ENCODE data around the gene CASTOR1. TPM values are rescaled to one million over a fixed set of nuclear protein-coding genes. Genes with fewer than 3 reads are reported as not detected.

CASTOR1 gene
- total and polyA plus RNA-seq, 2 donors (not counting 3 experiments of a cell fraction or from before 2014, with no cell fraction given): 8.1 to 26.8 TPM

DNA sequence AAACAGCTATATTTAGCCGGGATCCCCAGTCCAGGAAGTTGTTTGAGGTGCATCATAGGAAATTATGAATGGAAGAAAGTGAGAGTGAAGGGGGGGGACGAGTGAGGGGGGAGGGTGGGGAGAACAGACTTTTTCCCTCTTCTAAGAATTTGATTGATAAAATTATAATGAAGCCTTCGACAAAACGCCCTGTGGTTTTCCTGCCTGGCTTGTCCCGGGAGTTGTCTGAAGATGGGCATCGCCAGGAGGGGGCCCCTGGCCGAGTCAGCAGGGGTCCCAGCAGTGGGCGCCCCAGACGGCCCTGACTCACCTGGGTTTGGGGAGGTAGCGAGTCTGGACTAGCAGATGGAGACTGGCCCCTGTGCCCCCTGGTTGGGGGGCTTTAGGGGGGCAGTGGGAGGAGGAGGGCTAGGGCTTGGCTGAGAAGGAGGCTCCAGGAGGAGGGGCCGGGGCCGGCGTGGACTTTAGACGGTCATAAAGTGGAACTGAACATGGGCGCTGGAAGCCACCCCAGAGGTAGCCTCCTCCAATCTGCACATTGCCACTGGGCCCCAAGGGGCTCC is 42.4 kb downstream of the CASTOR1 start:
- no peak overlapping the region for H3K9ac ChIP-seq (replicated peaks; ENCODE audit: extremely low read depth, insufficient read depth, low read length)
- H4K20me1 ChIP-seq (replicated peaks; ENCODE audit: control insufficient read depth, extremely low read depth, insufficient read depth, low read length): no peaks in the 10 kb centered on the region
- peaks cover 22 to 25% of the 10 kb centered on the region in 2 experiments for H3K27me3 ChIP-seq (ENCODE audit: control insufficient read depth in 2 of 2, insufficient read depth in 2 of 2, low read length in 2 of 2)
- peak overlapping the region; percentile 87 for H2AFZ ChIP-seq (ENCODE audit: low read depth, low read length)
- H3K79me2 ChIP-seq (ENCODE audit: control insufficient read depth, insufficient read depth, low read length): no peaks in the 10 kb centered on the region
- no peaks in the 10 kb centered on the region for H3K36me3 ChIP-seq (ENCODE audit: control insufficient read depth in 2 of 2, extremely low read depth in 1 of 2, insufficient read depth in 2 of 2, low read length in 2 of 2)
- peaks cover 11% of the 10 kb centered on the region for H3K4me1 ChIP-seq (ENCODE audit: control insufficient read depth, extremely low read depth, insufficient read depth, low read length)
- H3K9me1 ChIP-seq (replicated peaks; ENCODE audit: control insufficient read depth, extremely low read depth, insufficient read depth, low read length): no peaks in the 10 kb centered on the region
- intact Hi-C loops (cut with micrococcal nuclease) (no loop called here), dilution Hi-C loops (cut with MboI; ENCODE audit: extremely low pct_ligation_motif_present, low sequenced_read_pairs) (no loop called here)
- DNase-seq (ENCODE audit: low read depth, low spot score): no peak
- peak overlapping the region; percentile 81 for H3K4me2 ChIP-seq (ENCODE audit: insufficient read depth, low read length)
- H3K27ac ChIP-seq (ENCODE audit: insufficient read depth, low read depth, low read length): no peak overlapping the region
- BruUV-seq (replicated peaks): no TSS peak
- POLR2A ChIA-PET: no interaction called here
- H3K9me3 ChIP-seq (replicated peaks; ENCODE audit: control insufficient read depth, insufficient read depth, low read length): no peaks in the 10 kb centered on the region
- TF ChIP-seq EZH2 (IDR thresholded peaks at IDR 0.05; ENCODE audit: borderline replicate concordance, low read depth, low read length, severe bottlenecking): no peak
- TF ChIP-seq MYC (IDR thresholded peaks at IDR 0.05; ENCODE audit: low read depth, low read length): no peak
- TF ChIP-seq POLR2AphosphoS5 (IDR thresholded peaks at IDR 0.05; ENCODE audit: insufficient read depth, low read depth, low read length): no peak
- TF ChIP-seq, protein P1, sequence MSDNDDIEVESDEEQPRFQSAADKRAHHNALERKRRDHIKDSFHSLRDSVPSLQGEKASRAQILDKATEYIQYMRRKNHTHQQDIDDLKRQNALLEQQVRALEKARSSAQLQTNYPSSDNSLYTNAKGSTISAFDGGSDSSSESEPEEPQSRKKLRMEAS (IDR thresholded peaks at IDR 0.05; ENCODE audit: insufficient read depth, insufficient read length): no peak
- TF ChIP-seq, protein P2, sequence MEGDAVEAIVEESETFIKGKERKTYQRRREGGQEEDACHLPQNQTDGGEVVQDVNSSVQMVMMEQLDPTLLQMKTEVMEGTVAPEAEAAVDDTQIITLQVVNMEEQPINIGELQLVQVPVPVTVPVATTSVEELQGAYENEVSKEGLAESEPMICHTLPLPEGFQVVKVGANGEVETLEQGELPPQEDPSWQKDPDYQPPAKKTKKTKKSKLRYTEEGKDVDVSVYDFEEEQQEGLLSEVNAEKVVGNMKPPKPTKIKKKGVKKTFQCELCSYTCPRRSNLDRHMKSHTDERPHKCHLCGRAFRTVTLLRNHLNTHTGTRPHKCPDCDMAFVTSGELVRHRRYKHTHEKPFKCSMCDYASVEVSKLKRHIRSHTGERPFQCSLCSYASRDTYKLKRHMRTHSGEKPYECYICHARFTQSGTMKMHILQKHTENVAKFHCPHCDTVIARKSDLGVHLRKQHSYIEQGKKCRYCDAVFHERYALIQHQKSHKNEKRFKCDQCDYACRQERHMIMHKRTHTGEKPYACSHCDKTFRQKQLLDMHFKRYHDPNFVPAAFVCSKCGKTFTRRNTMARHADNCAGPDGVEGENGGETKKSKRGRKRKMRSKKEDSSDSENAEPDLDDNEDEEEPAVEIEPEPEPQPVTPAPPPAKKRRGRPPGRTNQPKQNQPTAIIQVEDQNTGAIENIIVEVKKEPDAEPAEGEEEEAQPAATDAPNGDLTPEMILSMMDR (IDR thresholded peaks at IDR 0.05; ENCODE audit: extremely low read depth in 1 of 2, insufficient read depth in 1 of 2, low read depth in 1 of 2, low read length in 2 of 2): no peak
- TF ChIP-seq POLR2A (IDR thresholded peaks at IDR 0.05; ENCODE audit: low read depth, low read length): no peak
- no peak for TF ChIP-seq JUN (IDR thresholded peaks at IDR 0.05; ENCODE audit: borderline replicate concordance, insufficient read depth, insufficient read length, low read depth)
- no peak for TF ChIP-seq FOS (IDR thresholded peaks at IDR 0.05; ENCODE audit: borderline replicate concordance, insufficient read depth, low read length)
- no peak for TF ChIP-seq GATA2 (IDR thresholded peaks at IDR 0.05; ENCODE audit: insufficient read depth, insufficient read length, low read depth, low read length)
- FAIRE-seq: no peak
- CTCF ChIA-PET: interaction anchor here (0.6 to 1.5 kb wide), 3 partner anchors 9 to 140 kb away, joined by 3 read pairs; no protein-coding TSS in a partner anchor
- H3K4me3 ChIP-seq (replicated peaks in 1 of 3; ENCODE audit: insufficient read depth in 1 of 3, low read depth in 1 of 3, low read length in 3 of 3): peak overlapping the region in 2 of 3 experiments; percentile 13 to 51

Data from endothelial cell of umbilical vein (primary cell).